Stimulated activated CD8-positive, alpha-beta memory T cell treated with anti-CD3 and anti-CD28 coated beads, Interleukin-4, amount 100 ng/mL, for 48 hours (primary cell): ENCODE measurements around the gene NEURL1.
A peak's percentile ranks its signal among the peaks of the same experiment; 100 is the strongest.

Experiments used
- DNase-seq: peaks from one replicate; pipeline ENCODE4 v3.0.0-alpha.2; 2020

NEURL1 gene

DNA sequence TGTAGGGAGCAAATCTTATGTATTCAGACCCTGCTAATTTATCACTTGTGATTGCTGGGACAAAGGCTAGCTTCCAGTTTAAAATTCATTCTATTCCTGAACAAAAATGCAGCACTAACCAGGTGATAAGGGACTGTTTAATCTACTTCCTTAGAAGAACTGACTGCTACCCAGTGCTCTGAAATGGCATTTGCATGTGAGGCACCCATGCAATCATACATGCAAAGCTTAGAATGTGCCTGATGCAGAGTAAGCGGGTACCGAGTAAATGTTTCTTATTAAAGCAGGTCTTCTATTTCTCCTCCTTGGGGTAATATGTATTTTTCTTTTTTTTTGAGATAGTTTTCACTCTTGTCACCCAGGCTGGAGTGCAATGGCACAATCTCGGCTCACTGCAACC is 54.5 kb downstream of the NEURL1 start:
- DNase-seq, result no peak

DNA sequence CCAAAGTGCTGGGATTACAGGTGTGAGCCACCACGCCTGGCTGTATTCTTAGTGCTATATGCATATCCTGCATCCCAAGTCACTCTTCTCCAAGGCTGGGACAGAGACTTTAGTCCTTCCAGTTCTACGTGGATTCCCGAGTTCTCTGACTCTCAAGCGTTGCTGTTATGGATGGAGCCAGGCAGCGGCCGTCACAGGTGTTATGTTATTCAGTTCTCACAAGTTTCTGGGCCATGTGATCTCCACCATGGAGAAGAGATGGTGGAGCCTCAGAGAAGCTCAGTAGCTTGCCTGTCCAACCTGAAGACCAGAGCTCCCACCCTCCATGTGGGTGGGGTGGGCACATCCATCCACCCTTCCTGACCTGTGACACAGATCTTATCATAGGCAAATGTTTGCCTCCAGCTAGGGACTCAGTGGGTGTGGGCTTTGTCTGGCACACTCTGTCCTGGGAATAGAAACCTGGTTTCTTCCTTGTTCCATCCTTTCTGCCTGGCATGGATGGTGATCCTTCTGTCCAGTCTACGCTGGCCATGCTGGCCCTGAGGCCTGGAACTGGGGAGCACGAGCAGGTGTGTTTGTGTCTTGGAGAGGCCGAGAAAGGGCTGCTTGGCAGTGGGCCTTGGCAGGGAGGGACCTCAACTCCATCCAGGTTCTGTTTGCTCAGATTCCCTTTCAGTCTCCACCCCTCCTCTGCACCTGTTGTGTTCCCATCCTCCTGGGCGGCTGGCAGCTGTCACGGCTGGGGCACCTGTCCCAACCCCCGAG is 55.3 kb downstream of the NEURL1 start:
- DNase-seq, result no peak

DNA sequence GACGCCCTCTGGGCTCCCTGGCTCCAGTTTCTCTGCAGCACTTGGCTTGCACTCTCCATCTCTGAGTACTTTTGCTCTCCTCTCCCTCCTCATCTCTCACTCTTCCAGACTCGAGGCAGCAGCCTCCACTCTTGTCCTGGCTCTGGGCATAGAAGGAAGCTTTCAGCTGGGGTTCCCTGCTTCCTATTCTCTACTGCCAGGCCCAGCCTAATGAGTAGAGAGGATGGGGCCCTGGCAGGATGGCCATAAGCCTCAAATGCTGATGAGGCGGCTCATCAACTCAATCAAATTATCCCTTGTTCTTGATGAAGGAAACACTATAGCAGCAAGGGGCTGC is 55.8 kb downstream of the NEURL1 start:
- DNase-seq, result no peak

DNA sequence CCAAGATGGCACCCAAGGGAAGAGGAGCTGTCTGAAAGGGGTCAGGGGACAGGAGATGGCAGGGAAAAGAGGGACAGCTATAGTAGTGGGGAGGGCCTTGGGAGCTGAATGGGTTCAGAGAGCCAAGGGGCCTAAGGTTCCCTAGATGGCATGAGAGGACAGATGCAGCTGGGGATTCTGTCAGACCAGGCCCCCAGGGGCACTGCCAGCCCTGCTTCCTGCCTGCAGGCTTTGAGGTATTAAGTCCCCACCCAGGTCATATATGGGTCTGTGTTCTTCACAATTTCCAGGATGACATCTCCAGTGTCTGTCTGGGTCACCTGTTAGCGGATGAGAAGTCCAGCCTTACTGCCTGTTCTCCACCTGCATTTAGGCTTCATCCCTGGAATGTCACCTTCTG is 56.7 kb downstream of the NEURL1 start:
- DNase-seq, result no peak

DNA sequence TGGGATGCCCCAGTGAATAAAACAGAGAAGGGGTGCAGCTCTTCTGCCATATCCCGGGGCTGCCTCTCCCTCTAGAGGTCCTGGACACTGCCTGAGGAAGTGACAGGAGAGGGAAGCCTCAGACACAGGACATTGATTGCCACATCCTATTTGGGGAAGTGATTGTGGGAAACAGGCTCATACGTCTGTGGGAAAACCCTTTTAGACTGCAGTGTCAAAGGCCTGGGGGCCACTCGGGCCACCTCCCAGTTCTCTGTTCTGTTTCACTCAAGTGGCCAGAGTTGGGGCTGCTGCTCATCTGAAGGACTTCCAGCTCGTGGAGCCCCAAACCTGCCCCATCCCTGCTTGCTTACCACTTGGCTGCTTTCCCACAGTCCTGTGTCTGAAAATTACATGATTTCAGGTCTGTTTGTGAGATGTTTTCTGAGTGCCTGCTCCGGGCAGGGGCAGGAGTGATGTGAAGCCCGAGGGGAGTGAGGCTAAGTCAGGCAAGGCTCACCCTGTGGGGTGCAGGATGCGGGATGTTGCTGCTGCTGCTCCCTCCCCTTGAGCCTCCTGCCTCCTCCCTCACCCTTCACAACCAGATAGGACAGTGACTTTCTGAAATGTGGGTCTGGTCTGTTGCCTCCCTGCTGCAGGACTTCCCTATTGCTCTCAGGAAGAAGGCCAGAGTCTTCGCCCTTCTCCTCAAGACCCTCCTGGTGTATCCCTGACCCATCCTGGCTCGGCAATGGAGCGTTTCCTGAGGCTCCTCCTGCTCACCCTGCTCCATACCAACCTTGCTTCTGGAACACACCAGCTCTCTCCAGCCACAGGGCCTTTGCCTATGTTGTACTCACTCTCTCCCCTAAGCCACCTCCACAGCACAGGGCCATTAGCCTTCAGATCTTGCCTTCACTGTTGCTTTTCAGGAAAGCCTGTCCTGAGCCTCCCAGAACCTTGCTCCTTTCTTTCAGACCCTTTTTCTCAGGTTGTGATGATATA is 58.4 kb downstream of the NEURL1 start:
- no peak for DNase-seq

DNA sequence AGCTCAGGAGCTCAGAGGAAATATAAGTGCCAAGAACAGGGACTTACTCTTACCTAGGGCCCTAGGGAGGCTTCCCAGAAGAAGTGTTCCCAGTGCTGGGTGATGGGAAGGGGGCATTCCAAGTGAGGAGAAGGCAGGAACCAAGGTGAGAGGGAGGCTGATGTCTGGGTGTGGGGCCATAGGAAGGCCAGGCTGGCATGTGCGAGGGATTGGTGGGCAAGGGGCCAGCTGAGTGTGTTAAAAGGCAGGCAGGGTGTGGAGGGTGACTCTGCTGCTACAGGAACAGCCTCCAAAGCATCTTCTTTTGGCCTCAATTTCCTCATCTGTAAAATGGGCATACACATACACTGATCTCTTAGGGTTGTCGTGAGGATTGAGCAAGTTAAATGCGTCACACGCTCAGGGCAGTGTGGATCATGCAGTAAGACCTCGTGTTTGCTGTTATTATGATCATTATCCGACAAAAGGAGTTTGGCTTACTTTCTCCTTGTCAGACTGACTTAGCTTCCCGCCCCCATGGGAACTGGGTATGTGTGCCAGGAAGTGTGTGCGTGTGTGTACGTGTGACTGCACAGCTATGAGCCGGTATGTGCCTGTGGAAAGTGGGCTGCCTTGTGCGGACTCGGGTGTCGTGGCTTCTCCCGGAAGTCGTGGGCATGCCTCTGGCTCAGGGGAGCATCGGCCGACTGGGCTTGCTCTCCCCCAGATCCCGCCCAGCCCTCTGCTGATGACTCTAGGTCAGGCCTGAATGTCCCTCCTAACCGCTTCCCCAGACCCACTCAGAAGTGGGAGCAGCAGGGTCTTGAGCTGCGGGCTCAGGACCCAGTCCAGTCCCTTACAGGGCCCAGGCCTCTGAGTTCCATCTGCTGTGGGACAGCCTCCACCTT is 59.6 kb downstream of the NEURL1 start:
- DNase-seq, result no peak

DNA sequence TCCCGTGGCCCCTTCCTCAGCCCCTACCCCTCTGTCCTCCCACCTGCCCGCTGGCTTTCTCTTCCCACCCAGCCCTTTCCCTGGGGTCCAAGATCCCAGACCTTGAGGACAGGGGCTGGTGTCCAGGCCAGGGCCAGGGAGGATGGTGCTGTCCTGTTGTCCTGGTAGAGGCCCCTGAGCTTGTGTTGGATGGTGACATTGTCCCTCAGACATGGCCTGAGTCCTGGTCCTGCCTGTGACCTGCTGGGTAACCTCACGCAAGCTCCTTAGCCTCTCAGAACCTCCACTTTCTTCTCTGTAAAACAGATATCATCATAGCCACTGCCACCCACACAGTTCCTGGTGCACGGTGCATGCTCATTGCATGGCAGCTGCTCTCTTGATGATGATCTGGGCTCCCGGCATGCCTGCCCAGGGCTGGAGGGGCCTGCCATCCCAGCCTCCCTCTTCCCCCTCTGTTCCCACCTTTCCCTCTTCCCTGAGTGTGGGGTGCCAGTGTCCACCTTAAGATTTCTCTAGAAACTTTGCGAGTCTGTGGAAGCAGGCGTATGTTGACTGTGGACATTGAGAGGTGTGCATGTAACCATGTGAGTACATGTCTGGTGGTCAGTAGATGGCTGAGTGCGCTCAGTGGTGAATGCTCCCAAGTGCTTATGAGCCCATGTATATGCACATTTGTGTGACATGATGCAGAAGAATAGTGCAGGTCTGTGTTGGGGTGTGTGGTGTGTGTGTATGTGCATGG is 60.4 kb downstream of the NEURL1 start:
- peak; percentile 74 for DNase-seq

DNA sequence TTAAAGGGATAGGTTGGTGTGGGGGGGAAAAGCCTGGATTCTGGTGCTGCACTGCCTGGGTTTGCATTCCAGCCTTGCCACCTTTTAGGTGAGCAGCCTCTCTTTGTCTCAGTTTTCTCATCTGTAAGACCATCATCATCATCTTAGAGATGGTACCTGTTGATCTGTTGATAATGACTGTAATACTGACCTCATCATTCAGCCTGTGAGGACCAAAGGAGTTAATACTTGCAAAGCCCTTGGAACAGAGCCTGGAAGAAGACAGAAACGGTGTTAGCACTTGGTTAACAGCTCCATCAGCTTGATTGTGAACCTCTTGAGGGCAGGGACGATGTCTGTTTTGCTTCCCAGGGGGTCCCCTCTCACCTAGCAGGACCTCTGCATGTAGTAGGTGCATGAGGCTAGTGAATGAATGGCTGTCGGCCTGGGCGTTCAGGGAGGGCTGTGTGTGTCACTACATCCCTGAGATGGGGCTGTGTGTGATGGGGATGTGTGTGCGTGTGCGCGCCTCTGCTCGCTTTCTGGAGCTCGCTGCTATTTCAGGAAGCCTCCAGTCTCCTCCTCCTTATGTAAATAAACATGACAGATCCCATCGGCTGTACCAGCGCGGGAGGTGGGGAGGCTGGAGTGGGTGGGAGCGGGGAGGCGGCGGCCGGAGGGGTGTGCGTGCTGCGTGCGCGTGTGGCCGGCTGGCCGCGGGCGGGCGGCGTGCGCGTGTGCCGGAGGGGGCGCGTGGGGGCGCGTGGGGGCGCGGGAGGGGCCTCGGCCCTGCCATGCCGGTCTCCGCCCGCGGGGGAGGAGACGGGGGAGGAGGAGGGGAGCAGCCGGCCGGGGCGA is 61.2 kb downstream of the NEURL1 start:
- no peak for DNase-seq

DNA sequence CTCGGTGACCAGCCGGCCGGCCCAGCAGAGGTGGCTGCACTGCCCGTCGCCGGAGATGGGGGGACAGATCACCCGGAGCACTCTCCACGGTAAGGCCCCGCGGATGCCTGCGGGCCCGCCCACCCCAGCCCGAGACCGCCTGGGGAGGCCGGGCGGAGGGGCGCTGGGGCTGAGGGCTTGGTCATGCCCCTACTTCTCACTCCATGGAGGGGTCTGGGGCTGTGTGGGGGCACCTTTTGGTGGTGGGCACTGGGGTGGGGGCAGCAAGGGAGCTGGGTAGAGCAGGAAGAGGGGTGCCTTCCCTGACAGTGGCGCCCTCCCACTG is 61.8 kb downstream of the NEURL1 start:
- no peak for DNase-seq

DNA sequence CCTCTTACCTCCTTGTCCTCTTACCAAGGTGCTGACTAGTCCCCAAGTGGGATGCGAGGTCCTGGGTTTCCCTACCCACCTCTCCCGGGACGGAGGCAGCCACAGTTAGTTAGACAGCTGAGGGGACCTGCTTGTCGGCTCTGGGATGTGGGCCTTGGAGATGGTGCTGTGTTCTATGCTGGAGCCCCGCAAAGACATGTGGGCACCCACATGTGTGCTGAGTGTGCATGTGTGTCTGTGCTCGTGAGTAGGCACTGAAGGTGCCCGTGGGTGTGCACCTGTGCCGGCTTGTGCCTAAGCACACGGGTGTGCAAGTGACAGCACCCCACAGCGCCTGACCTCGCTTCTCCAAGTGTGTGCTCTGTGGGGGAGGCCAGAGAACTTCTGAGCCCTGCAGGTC is 62.2 kb downstream of the NEURL1 start:
- DNase-seq, result no peak

DNA sequence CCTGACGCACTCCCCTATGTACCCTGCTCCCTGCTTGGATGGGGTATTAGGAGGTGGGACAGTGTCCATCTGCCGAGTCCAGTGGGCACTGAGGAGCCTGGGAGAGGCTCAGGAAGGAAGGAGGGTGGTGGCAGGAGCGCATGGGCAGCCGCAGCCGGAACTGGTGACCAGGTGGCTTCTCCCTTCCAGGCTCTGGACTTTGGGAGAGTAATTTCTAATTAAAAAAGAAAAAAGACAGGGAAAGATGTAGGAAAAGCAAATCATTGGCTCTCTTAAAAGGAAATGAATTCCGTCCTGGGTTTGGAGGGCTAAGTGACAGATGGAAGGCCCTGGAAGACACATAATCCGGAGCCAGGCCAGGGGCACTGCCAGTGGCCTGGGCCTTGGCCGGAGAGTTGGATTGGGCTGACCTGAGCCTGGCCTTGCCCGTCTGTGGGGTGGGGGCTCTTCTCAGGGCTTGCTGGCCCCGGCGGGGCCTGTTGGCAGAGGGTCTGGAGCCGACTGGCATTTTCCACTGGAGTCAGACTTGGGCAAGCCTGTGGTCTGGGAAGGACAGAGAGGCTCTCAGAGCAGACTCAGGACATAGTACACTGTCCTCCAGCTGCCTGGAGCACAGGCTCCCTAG is 63.0 kb downstream of the NEURL1 start:
- DNase-seq, result no peak

DNA sequence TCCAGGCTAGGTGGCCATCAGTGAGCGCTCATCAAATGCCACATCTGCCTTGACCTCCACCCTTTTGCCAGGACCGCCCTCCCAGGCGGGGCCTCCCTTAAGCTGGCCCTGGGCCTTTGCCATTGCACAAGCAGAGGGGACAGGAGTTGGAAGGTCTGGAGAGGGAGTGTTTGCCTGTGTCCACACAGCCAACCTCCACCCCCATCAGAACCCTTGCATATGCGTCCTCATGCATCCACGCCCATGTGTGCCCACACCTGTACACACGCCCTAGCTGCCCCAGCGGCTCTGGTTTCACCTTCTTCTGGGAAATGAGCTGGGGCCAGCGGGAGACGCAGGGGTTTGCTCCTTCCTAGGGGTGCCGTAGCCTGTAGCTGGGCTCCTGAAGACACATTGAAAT is 64.0 kb downstream of the NEURL1 start:
- DNase-seq, result no peak

DNA sequence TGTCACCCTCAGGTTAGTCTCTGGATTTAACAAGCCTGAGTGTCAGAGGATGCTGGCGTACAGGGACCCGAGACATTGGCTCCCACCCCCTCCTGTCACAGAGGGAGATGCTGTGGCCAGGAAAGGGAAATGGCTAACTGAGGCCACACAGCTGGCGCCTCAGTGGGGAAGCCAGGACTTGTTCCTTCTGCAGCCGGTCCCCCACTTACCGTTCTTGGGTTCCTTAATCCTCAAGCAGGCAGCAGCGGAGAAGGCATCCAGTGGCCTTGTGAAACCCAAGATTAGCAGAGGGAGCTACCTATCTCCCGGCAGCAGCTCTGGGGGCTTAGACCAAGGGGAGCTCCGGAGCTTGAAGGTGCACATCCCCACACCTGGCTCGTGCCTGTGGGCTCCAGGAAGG is 65.4 kb downstream of the NEURL1 start:
- no peak for DNase-seq

DNA sequence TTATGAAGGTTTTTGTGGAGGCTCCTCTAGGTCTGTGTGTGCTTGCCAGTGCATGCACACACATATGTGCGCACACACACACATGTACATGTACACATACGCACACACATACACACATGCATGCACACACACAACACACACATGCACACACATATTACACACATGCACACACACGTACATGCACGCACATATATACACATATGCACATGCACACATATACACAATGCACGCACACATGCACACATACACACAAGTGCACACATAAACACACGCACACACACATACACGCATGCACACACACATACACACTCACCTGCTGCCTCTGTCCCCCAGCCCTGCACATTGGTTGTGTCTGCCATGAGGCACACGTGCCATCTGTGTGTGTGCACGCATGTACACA is 66.3 kb downstream of the NEURL1 start:
- no peak for DNase-seq

DNA sequence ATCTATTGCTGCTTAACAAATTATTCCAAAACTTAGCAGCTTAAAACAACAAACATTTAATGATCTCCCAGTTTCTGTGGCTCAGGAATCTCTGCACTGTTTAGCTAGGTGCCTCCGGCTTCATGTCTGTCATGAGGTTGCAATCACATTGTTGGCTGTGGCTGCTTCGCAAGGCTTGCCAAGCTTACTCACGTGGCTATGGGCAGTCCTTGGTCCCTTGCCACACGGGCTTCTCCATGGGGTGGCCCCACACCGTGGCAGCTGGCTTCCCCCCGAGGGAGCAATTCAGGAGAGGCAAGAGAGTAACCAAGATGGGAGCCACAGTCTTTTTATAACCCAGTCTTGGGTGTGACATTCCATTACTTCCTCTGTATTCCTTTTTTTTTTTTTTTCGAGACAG is 67.4 kb downstream of the NEURL1 start:
- no peak for DNase-seq

DNA sequence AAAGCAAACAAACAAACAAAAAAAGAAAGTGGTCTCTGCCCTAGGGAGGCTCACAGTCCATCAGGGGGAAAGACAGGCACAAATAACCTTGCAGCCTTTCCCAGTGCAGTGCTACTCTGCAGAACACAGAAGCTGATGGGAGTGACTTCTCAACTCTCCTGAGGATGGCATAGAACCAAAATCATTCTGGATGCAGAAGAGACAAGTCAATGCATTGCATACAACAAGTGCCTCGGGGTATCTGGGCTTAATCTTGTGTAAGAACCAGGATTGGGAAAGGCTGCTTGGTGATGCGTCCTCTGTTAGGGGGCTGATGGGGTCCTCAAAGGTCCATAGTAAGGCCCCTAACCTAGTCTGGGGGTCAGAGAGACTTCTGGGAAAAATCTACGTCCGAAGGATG is 68.9 kb downstream of the NEURL1 start:
- no peak for DNase-seq

DNA sequence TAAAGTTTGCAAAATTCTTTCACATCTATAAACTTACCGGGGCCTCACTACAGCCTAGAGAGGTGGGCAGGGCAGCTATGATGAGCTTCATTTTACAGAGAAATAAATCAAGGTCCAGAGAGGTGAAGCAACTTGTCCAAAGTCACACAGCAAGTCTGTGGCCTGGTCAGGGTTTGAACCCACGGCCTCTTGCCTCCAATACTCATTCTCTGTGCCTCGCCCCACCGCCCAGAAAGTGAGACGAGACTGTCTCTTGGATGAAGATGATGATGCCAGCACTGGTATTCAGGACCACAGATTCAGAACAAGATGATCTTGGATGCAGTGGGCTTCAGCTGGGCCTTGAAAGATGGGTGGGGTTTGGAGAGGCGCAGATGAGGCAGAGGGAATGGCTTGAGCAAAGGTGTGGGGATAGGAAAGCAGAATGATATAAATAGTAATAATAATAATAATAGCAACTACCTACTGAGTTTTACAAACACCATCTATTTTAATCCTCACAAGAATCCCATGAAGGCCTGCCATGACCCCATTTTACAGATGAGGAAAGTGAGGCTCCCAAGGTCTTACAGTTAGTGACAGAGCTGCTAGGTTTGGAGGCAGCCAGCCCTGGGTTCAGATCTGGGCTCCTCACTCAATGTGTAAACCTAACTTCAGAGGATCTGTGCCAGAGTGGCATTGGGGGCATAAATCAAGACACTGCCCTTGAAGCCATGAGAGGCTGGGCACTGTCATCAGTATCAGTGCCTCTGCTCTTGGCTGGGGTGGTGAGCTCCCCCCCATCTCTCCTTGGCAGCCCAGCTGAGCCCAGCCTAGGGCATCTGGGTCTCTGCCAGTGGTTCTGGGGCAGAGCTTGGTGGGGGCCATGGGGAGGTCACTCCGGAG is 70.0 kb downstream of the NEURL1 start:
- no peak for DNase-seq

DNA sequence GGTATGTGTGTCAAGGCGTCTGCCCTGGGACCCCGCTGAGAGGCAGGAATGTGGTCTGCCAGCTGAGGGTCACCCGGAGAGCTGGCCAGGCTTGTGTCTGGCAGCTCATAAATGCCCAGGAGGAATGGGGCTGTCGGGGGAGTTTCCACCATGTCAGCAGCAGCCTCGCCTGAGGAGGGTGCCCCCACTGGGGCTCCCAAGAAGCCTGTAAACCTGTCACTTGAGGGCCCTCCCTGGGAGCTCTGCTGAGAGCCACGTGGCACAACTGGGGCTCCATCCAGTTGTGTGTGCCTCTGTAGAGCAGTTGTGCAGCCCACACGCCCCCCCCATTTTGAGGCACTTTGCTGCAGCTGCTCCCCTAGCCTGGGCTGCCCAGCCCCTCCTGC is 70.6 kb downstream of the NEURL1 start:
- no peak for DNase-seq

DNA sequence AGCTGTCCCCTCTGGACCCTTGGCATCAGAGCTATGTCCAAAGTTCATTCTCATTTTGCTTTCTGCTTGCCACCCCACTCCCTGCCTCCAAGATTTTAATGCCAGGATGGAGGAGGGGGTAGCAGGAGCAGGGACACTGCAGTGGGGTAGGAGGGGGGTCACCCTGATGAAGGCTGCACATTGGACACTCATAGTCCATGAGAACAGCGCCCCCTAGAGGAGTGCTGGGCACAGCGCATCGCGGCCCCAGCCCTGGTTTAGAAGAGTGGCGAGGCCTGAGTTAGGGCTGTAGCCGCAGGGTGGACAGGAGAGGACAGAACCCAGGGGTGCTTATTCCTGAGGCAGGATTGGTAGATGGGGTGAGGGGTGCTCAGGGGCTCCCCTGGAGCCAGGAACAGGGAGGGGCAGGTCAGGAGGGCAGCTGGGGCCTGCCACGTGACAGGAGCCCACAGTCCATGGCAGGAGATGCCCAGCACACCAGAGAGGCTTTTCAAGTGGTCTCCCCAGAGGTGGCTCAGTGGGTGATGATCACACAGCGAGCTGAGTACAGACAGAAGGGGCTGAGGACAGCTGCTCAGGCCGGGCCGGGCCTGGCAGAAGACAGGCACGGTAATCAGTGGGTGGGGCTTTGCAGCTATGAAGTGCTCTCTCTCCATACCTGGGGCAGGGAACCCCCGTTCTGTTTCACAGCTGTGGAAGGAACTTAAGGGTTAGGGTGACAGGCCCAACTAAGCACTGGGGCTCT is 71.4 kb downstream of the NEURL1 start:
- peak; percentile 84 for DNase-seq
